Tibial nerve (tissue), 3 donors: ENCODE results near the gene ALDH3A2.

Experiments
- CTCF ChIP-seq, 5 experiments: fragments of 200-600 bp in 3 of 5; fragments of 450-650 bp in 2 of 5; sonication (generic) in 3 of 5; IDR thresholded peaks; one replicate each; pipeline ENCODE4 v1.5.1; 2016 to 2019; ENCODE audit warnings: antibody characterized with exemption in 5 of 5, mild to moderate bottlenecking in 3 of 5, moderate library complexity in 2 of 5
- POLR2A ChIP-seq, 2 donors: fragments of 450-650 bp; IDR thresholded peaks; one replicate each; pipeline ENCODE4 v1.6.1; 2017; ENCODE audit warnings: antibody characterized with exemption in 2 of 2, mild to moderate bottlenecking in 2 of 2, moderate library complexity in 2 of 2

- no peak for TF ChIP-seq CTCF (IDR thresholded peaks at IDR 0.05)
- TF ChIP-seq POLR2A (IDR thresholded peaks at IDR 0.05): no peak
Measured at GRCh38 chr17:19654342-19654886, 5.9 kb downstream of the ALDH3A2 start.
